ENCODE results near the gene RGPD8. TPM values are rescaled to one million over a fixed set of nuclear protein-coding genes. Genes with fewer than 3 reads are reported as not detected.
"Not testable (repeated sequence)": the region's sequence is repeated elsewhere in the genome, so short reads cannot be mapped to it uniquely, and the experiment has no call there.

Gene RGPD8
- total RNA-seq: 10 to 100 TPM in 5 of 6 donors, 1 to 10 TPM in 1; 9.2 to 59.7 (median 20.4) TPM

DNA sequence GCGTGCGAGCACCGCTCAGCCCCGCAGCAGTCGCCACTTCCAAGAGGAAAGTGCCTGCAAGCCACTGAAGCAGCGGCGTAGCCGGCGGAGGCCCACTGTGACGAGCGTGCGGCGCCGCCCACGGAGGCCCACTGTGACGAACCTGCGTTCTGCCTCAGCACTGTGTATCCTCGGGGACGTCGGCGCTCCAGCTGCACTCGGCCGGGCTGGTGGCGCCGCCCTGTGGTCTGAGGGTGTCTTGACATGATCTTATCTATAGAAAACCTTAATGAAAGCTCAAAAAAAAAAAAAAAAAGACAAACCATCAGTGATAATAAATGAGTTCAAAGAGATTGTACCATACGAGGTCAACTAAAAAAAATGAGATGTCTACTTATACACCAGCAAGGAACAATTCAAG is at the start of gene RGPD8:
Gene RGPD8, minus strand, starts transcription at position 166 of the 400 bp plus-strand sequence. CDS start 192 bp downstream, outside the sequence.
- peak; percentile 97 to 99 for ATAC-seq (ENCODE audit: low FRiP score in 2 of 2)
- 0% methylated on average over 9 to 18 of the region's 26 CpGs for WGBS, 2 donors
- peak within 1 kb of the TSS; percentile 46 to 67 (median 58) for H3K4me3 ChIP-seq
- not testable (repeated sequence) for H3K4me1 ChIP-seq, H3K9me3 ChIP-seq, H3K27me3 ChIP-seq, H3K36me3 ChIP-seq
- DNase-seq: peak; percentile 96
- peak within 1 kb of the TSS; percentile 85 to 88 (median 86) for H3K27ac ChIP-seq
- TF ChIP-seq POLR2AphosphoS5 (IDR thresholded peaks at IDR 0.05): peak in 1 of 2 donors; percentile 41
- TF ChIP-seq, protein P1, sequence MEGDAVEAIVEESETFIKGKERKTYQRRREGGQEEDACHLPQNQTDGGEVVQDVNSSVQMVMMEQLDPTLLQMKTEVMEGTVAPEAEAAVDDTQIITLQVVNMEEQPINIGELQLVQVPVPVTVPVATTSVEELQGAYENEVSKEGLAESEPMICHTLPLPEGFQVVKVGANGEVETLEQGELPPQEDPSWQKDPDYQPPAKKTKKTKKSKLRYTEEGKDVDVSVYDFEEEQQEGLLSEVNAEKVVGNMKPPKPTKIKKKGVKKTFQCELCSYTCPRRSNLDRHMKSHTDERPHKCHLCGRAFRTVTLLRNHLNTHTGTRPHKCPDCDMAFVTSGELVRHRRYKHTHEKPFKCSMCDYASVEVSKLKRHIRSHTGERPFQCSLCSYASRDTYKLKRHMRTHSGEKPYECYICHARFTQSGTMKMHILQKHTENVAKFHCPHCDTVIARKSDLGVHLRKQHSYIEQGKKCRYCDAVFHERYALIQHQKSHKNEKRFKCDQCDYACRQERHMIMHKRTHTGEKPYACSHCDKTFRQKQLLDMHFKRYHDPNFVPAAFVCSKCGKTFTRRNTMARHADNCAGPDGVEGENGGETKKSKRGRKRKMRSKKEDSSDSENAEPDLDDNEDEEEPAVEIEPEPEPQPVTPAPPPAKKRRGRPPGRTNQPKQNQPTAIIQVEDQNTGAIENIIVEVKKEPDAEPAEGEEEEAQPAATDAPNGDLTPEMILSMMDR (IDR thresholded peaks at IDR 0.05): peak; percentile 26 to 69 (median 44)

DNA sequence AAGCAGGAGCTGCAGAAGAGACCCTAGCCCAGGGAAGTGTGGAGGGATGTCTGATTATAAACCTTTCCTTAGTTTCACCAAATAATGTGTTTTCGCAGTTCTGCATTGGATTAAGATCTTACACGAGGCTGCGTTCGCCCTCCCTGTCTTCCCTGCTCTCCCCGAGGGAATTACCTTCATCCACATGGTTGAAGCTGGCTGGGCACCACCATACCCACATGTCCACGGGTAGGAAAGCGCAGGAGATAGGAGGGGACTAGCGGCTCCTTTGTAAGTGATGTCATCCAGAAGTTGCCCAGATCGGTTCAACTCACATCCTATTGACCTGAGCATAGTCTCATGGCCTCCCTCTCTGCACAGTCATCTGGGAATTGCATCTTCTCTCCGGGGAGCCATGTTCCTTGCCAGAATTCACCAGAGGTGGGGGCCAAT is 49.6 kb upstream of the RGPD8 start:
- Histone ChIP-seq H3K9me3 (no peaks in the 10 kb centered on the region), H3K36me3 (no peaks in the 10 kb centered on the region), H3K4me3 (peak overlapping the region; percentile 81 to 92 (median 88)), H3K27me3 (no peaks in the 10 kb centered on the region), H3K27ac (peak overlapping the region; percentile 83 to 93 (median 90)), H3K4me1 (peaks cover 22 to 48% (median 30%) of the 10 kb centered on the region in 4 donors)
- ATAC-seq (ENCODE audit: low FRiP score in 2 of 2): no peak
- WGBS, 2 donors: 10 to 13% methylated on average over 9 to 10 of the region's 10 CpGs
- no peak for TF ChIP-seq POLR2A (IDR thresholded peaks at IDR 0.05)
- no peak for TF ChIP-seq EP300 (IDR thresholded peaks at IDR 0.05)
- TF ChIP-seq, protein P1 (IDR thresholded peaks at IDR 0.05): no peak
- TF ChIP-seq POLR2AphosphoS5 (IDR thresholded peaks at IDR 0.05): no peak
- no peak for DNase-seq

DNA sequence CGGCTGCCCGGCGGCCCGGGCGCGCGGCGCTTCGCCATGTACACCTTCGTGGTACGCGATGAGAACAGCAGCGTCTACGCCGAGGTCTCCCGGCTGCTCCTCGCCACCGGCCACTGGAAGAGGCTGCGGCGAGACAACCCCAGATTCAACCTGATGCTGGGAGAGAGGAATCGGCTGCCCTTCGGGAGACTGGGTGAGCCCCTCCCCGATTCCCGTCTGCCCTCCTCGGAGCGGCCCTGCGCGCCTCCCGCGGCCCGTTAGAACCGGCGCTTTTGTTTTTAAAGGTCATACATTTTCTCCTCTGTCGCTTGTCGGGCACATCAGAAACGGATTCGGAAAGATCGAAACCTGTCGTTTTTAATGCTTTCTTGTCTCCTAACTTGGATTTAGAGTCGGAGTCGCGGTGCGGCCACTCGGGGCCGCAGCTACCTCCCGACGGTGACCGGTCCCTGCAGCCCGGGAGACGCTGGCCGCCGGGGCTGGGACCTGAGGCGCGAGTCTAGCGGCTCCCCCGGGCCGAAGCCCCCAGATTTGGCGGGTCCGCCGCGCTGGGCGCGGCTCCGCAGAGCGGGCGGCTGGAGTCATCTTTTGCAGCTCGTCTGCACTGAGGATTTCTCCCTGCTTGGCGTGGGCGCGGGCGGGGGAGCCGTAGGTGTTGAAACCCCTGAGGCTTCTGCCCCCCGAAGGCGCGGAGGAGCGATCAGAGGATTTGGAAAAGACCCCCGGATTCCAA is 49.0 kb upstream of the RGPD8 start:
- H3K4me1 ChIP-seq: peaks cover 18 to 42% (median 26%) of the 10 kb centered on the region in 4 donors
- DNase-seq (peak; percentile 23 to 90), ATAC-seq (ENCODE audit: low FRiP score in 2 of 2) (peak in 1 of 2 donors; percentile 44)
- H3K27me3 ChIP-seq: no peaks in the 10 kb centered on the region
- peak overlapping the region; percentile 83 to 93 (median 90) for H3K27ac ChIP-seq
- no peak for TF ChIP-seq POLR2AphosphoS5 (IDR thresholded peaks at IDR 0.05)
- no peak for TF ChIP-seq EP300 (IDR thresholded peaks at IDR 0.05)
- TF ChIP-seq, protein P1 (IDR thresholded peaks at IDR 0.05): no peak
- no peak for TF ChIP-seq POLR2A (IDR thresholded peaks at IDR 0.05)
- peak overlapping the region; percentile 81 to 92 (median 88) for H3K4me3 ChIP-seq
- no peaks in the 10 kb centered on the region for H3K9me3 ChIP-seq
- 0 to 1% methylated on average over 40 to 44 of the region's 77 CpGs for WGBS, 2 donors
- no peaks in the 10 kb centered on the region for H3K36me3 ChIP-seq

DNA sequence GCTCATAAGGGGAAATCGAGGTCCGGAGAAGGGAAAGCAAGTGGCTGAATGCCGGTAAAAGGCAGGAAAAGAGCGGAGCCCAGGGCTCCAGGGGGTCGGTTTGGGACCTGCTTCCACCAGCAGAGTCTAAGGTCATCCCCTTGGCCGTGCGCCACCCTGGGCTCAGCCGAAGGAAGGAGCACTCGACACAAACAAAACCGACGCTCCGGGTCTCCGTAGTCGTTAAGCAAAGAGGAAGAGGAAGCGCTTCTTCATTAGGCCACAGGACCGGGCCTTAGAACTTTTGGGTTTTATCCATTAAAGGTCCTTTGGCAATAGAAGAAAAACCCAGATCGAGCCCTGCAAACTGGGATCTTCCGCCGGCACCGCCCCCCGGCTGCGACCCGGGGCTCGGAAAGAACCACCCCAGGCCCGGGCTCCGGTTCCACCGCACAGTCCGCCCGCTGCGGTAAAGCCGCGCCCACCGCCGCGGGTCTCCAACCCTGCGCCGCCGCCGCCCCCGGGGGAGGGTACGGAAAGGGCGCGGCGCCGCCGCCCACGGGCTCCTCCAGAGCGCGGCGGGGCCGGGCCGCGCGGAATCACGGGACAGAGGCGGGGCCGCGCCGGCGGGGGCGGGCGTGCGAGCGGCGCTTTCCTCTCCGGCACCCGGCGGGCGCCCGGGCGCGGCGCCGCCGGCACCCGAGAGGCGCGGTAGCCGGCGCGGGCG is 48.2 kb upstream of the RGPD8 start, which contains the start of gene TTL:
Gene TTL, plus strand, starts transcription at position 629 of the 706 bp plus-strand sequence. CDS start 189 bp downstream, outside the sequence.
- Histone ChIP-seq H3K27ac (peak within 1 kb of the TSS; percentile 85 to 93 (median 90)), H3K4me1 (peaks cover 17 to 42% (median 26%) of the 10 kb centered on the region in 4 donors), H3K9me3 (no peaks in the 10 kb centered on the region), H3K27me3 (no peaks in the 10 kb centered on the region), H3K36me3 (no peaks in the 10 kb centered on the region), H3K4me3 (peak within 1 kb of the TSS; percentile 81 to 92 (median 88))
- TF ChIP-seq, protein P1 (IDR thresholded peaks at IDR 0.05): peak in 1 of 6 experiments; percentile 16
- TF ChIP-seq EP300 (IDR thresholded peaks at IDR 0.05) (no peak), POLR2A (IDR thresholded peaks at IDR 0.05) (peak in 3 of 4 donors; percentile 17 to 61 (median 30))
- DNase-seq: peak; percentile 82 to 97
- 0 to 1% methylated on average over 32 to 34 of the region's 82 CpGs for WGBS, 2 donors
- peak; percentile 83 to 96 for ATAC-seq (ENCODE audit: low FRiP score in 2 of 2)

Data from upper lobe of left lung (tissue), 6 donors.